ENCODE measurements around the gene KIAA1671. TPM values are rescaled to one million over a fixed set of nuclear protein-coding genes. Genes with fewer than 3 reads are reported as not detected.

Gene KIAA1671
- total RNA-seq, 1 experiment from 2014 or later = 63.1 TPM

DNA sequence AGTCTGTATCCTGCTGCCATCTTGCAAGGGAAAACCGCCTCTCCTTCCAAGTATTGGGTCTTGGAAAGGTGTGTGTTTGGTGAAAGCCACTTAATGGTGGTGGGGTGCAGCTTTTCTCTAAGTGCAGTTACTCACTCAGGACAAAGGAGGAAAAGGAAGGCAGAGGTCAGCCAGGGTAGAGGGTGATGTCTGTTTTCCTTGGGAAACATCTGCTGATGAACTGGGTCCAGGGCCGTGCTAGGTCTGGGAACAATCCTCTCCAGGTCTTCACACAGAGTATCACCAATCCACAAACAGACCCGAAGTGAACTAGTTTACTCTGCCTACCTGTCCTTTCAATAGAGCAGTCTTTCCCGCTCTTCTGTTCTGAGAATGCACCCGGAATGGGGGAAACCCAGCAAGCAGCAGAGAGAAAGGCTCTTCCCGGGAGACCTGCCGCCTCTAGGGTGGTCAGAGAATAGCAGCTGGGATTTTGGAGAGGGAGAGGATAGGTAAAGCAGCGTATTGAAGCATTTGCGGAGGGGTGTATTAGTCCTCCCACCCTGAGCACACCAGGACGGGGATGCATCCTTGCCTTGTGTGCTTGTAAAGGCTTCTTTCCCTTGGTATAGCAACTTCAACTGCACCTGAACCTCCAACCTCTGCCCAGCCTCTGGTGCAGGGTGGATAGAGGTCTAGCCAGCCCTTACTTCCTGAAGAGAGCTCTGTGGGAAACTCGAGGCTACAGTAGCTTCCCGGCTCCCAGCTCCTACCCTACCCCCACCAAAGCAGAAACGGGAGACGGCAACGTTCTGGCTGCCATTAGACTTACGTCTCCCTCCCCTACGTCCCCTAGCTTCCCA lies 26.7 kb upstream of the KIAA1671 start:
- no TSS peak for BruUV-seq (replicated peaks)
- DNase-seq = no peak
- no peak overlapping the region for H3K4me3 Mint-ChIP-seq (ENCODE audit: low read depth, unreplicated experiment)
- H3K27me3 Mint-ChIP-seq (ENCODE audit: unreplicated experiment) = peaks cover 34% of the 10 kb centered on the region
- CTCF ChIA-PET = no interaction called here
- no peaks in the 10 kb centered on the region for H3K9me3 Mint-ChIP-seq (ENCODE audit: low read depth, unreplicated experiment)
- intact Hi-C loops (cut with micrococcal nuclease; ENCODE audit: unreplicated experiment) = no loop called here
- peaks cover 13% of the 10 kb centered on the region for H3K4me1 Mint-ChIP-seq (ENCODE audit: low read depth, unreplicated experiment)
- no peak overlapping the region for H3K27ac Mint-ChIP-seq (ENCODE audit: unreplicated experiment)
- H3K36me3 Mint-ChIP-seq (ENCODE audit: insufficient read depth, unreplicated experiment) = no peaks in the 10 kb centered on the region
- TF ChIP-seq, protein P1, sequence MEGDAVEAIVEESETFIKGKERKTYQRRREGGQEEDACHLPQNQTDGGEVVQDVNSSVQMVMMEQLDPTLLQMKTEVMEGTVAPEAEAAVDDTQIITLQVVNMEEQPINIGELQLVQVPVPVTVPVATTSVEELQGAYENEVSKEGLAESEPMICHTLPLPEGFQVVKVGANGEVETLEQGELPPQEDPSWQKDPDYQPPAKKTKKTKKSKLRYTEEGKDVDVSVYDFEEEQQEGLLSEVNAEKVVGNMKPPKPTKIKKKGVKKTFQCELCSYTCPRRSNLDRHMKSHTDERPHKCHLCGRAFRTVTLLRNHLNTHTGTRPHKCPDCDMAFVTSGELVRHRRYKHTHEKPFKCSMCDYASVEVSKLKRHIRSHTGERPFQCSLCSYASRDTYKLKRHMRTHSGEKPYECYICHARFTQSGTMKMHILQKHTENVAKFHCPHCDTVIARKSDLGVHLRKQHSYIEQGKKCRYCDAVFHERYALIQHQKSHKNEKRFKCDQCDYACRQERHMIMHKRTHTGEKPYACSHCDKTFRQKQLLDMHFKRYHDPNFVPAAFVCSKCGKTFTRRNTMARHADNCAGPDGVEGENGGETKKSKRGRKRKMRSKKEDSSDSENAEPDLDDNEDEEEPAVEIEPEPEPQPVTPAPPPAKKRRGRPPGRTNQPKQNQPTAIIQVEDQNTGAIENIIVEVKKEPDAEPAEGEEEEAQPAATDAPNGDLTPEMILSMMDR (IDR thresholded peaks at IDR 0.05; ENCODE audit: unreplicated experiment) = no peak

DNA sequence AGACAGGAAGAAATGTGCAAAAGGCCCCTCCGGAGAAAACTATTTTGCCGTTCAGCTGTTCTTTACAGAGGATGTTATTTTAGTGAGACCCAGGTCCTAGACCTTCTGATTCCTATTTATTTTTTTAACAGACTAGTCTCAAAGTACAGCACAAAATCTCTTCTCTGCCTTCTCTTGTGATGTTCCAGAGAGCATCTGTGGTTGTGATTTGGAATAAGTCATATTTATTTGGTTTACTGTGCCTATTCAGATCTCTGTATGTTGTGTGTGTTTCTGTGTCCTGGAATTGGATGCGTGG lies 26.1 kb upstream of the KIAA1671 start:
- CTCF ChIA-PET = interaction anchor here (1.2 kb wide), 1 partner anchor 11 kb away, joined by 3 read pairs; no protein-coding TSS in a partner anchor
- H3K9me3 Mint-ChIP-seq (ENCODE audit: low read depth, unreplicated experiment) = no peaks in the 10 kb centered on the region
- no peak overlapping the region for H3K4me3 Mint-ChIP-seq (ENCODE audit: low read depth, unreplicated experiment)
- BruUV-seq (replicated peaks) = no TSS peak
- intact Hi-C loops (cut with micrococcal nuclease; ENCODE audit: unreplicated experiment) = no loop called here
- peaks cover 13% of the 10 kb centered on the region for H3K4me1 Mint-ChIP-seq (ENCODE audit: low read depth, unreplicated experiment)
- H3K27me3 Mint-ChIP-seq (ENCODE audit: unreplicated experiment) = peaks cover 40% of the 10 kb centered on the region
- TF ChIP-seq, protein P1 (IDR thresholded peaks at IDR 0.05; ENCODE audit: unreplicated experiment) = no peak
- no peaks in the 10 kb centered on the region for H3K36me3 Mint-ChIP-seq (ENCODE audit: insufficient read depth, unreplicated experiment)
- DNase-seq = no peak
- no peak overlapping the region for H3K27ac Mint-ChIP-seq (ENCODE audit: unreplicated experiment)

DNA sequence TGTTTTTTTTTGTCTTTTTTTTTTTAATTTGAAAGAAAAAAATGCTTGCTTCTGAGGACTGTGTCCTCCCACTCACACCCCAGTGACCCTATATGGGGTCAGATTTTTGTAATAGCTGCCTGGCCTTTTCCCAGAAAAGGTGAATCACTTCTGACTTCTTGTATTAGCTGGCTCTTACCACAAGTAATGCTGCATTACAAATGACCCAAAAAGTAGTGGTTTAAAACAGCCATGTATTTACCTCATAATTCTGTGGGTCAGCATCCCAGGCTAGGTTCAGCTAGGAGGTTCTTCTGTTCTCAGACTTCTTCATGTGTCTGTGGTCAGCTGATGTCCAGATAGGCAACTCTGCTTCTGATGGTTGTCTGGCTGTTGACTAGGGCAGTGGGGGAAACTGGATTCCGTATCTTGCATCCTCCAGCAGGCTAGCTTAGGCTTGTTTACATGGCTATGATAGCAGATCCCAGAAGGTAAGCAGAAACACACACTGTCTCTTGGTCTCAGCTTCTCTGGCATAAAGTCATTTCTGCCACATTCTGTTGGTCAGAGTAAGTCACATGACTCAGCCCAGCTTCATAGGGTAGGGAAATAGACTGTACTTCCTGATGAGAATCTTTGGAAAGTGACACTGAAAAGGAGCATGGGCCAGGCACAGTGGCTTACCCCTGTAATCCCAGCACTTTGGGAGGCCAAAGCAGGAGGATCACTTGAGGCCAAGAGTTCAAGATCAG lies 25.5 kb upstream of the KIAA1671 start:
- Mint-ChIP-seq H3K9me3 (ENCODE audit: low read depth, unreplicated experiment) (no peaks in the 10 kb centered on the region), H3K36me3 (ENCODE audit: insufficient read depth, unreplicated experiment) (no peaks in the 10 kb centered on the region), H3K4me1 (ENCODE audit: low read depth, unreplicated experiment) (peaks cover 13% of the 10 kb centered on the region), H3K27ac (ENCODE audit: unreplicated experiment) (no peak overlapping the region), H3K27me3 (ENCODE audit: unreplicated experiment) (peaks cover 46% of the 10 kb centered on the region), H3K4me3 (ENCODE audit: low read depth, unreplicated experiment) (no peak overlapping the region)
- CTCF ChIA-PET = interaction anchor here (0.6 to 1.2 kb wide), 2 partner anchors 10 to 155 kb away, joined by 3 read pairs; no protein-coding TSS in a partner anchor
- intact Hi-C loops (cut with micrococcal nuclease; ENCODE audit: unreplicated experiment) = no loop called here
- no TSS peak for BruUV-seq (replicated peaks)
- TF ChIP-seq, protein P1 (IDR thresholded peaks at IDR 0.05; ENCODE audit: unreplicated experiment) = no peak
- DNase-seq = no peak

- Mint-ChIP-seq H3K27ac (ENCODE audit: unreplicated experiment) (no peak overlapping the region), H3K9me3 (ENCODE audit: low read depth, unreplicated experiment) (no peaks in the 10 kb centered on the region), H3K27me3 (ENCODE audit: unreplicated experiment) (peaks cover 52% of the 10 kb centered on the region), H3K4me3 (ENCODE audit: low read depth, unreplicated experiment) (no peak overlapping the region), H3K36me3 (ENCODE audit: insufficient read depth, unreplicated experiment) (no peaks in the 10 kb centered on the region), H3K4me1 (ENCODE audit: low read depth, unreplicated experiment) (peaks cover 13% of the 10 kb centered on the region)
- CTCF ChIA-PET = no interaction called here
- TF ChIP-seq, protein P1 (IDR thresholded peaks at IDR 0.05; ENCODE audit: unreplicated experiment) = no peak
- BruUV-seq (replicated peaks) = no TSS peak
- intact Hi-C loops (cut with micrococcal nuclease; ENCODE audit: unreplicated experiment) = no loop called here
- DNase-seq = no peak
Observed at GRCh38 chr22:24928322-24928721, 24.2 kb upstream of the KIAA1671 start.
